Neutrophil (primary cell): ENCODE measurements around the gene SENP3.

Experiments
- H3K27ac ChIP-seq: fragments of 200-600 bp; sonication (generic); 2 replicates; pipeline ENCODE4 v1.5.1; 2016; ENCODE audit warnings: mild to moderate bottlenecking, moderate library complexity
- H3K27me3 ChIP-seq: fragments of 200-600 bp; sonication (generic); 2 replicates; pipeline ENCODE4 v1.6.0; 2016; ENCODE audit warnings: mild to moderate bottlenecking
- H3K36me3 ChIP-seq: fragments of 200-600 bp; sonication (generic); 2 replicates; pipeline ENCODE4 v1.5.1; 2017
- H3K4me1 ChIP-seq, 2 experiments: fragments of 200-600 bp in 1 of 2; sonication (generic) in 1 of 2; 1 replicate in 1 of 2; 2 replicates in 1 of 2; pipeline versions ENCODE4 v1.5.1 to v1.6.1; 2013 to 2016; ENCODE audit warnings: low read depth in 1 of 2, low read length in 1 of 2, mild to moderate bottlenecking in 1 of 2, moderate library complexity in 1 of 2; ENCODE audit not compliant: control insufficient read depth in 1 of 2, insufficient read depth in 1 of 2
- H3K4me3 ChIP-seq, 2 experiments: fragments of 200-600 bp in 1 of 2; sonication (generic) in 1 of 2; 1 replicate in 1 of 2; 2 replicates in 1 of 2; pipeline ENCODE4 v1.5.1; 2013 to 2016; ENCODE audit warnings: low read depth in 1 of 2, low read length in 1 of 2, mild to moderate bottlenecking in 1 of 2, moderate library complexity in 1 of 2
- H3K9me3 ChIP-seq: fragments of 200-600 bp; sonication (generic); 2 replicates; pipeline ENCODE4 v1.5.1; 2016
- TF ChIP-seq, protein P1 (sequence below): fragments of 200-600 bp; sonication (generic); IDR thresholded peaks from 2 replicates; pipeline ENCODE4 v1.5.1; 2016; ENCODE audit warnings: antibody characterized with exemption

SENP3 gene

DNA sequence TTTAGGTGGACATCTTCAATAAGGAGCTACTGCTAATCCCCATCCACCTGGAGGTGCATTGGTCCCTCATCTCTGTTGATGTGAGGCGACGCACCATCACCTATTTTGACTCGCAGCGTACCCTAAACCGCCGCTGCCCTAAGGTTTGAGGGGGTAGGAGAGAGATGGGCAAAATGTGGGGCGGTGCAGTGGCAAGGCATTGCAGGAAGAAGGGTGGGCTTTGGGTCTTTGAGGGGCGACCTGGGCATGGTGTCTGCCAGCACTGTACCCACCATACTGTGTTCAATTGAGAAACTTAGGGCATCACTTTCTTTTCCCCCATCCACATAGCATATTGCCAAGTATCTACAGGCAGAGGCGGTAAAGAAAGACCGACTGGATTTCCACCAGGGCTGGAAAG lies 8.6 kb downstream of the SENP3 start:
- Histone ChIP-seq H3K4me1 (peaks cover 29 to 31% of the 10 kb centered on the region in 2 experiments), H3K36me3 (peaks cover 39% of the 10 kb centered on the region), H3K4me3 (no peak overlapping the region), H3K9me3 (no peaks in the 10 kb centered on the region), H3K27me3 (no peaks in the 10 kb centered on the region), H3K27ac (peak overlapping the region; percentile 92)
- TF ChIP-seq, protein P1, sequence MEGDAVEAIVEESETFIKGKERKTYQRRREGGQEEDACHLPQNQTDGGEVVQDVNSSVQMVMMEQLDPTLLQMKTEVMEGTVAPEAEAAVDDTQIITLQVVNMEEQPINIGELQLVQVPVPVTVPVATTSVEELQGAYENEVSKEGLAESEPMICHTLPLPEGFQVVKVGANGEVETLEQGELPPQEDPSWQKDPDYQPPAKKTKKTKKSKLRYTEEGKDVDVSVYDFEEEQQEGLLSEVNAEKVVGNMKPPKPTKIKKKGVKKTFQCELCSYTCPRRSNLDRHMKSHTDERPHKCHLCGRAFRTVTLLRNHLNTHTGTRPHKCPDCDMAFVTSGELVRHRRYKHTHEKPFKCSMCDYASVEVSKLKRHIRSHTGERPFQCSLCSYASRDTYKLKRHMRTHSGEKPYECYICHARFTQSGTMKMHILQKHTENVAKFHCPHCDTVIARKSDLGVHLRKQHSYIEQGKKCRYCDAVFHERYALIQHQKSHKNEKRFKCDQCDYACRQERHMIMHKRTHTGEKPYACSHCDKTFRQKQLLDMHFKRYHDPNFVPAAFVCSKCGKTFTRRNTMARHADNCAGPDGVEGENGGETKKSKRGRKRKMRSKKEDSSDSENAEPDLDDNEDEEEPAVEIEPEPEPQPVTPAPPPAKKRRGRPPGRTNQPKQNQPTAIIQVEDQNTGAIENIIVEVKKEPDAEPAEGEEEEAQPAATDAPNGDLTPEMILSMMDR: no peak

DNA sequence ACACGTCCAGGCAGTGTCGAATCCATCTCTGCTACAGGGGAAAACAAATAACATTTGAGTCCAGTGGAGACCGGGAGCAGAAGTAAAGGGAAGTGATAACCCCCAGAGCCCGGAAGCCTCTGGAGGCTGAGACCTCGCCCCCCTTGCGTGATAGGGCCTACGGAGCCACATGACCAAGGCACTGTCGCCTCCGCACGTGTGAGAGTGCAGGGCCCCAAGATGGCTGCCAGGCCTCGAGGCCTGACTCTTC lies 10.5 kb downstream of the SENP3 start:
- Histone ChIP-seq H3K4me3 (peak overlapping the region; percentile 90 to 100), H3K9me3 (no peaks in the 10 kb centered on the region), H3K36me3 (peaks cover 49% of the 10 kb centered on the region), H3K27me3 (no peaks in the 10 kb centered on the region), H3K27ac (peak overlapping the region; percentile 92), H3K4me1 (peaks cover 34 to 38% of the 10 kb centered on the region in 2 experiments)
- TF ChIP-seq, protein P1: no peak

DNA sequence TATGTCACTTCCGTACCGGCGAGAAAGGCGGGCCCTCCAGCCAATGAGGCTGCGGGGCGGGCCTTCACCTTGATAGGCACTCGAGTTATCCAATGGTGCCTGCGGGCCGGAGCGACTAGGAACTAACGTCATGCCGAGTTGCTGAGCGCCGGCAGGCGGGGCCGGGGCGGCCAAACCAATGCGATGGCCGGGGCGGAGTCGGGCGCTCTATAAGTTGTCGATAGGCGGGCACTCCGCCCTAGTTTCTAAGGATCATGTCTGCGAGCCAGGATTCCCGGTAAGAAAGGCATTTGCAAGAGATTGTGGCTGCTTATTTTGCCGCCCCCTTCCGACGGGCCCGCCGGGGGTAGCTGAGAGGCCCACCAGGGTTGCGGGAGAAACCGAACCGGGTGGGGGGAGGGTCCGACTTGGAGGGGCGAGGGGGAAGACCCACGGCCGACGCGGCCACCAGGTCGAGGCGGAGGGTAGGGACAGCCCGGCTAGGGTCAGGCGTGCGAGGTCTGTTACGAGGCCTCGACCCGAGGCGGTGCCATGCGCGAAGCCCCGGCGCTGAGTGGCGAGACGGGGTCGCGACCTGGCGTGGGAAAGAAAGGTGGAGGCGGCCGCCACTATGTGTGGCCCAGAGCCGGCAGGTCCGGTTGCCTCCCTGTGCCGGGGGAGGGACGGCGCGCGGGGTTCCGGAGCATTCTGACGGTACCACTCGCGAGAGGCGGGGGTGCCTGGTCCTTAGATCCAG lies 11.0 kb downstream of the SENP3 start:
- Histone ChIP-seq H3K27me3 (no peaks in the 10 kb centered on the region), H3K4me3 (peak overlapping the region; percentile 90 to 100), H3K4me1 (peaks cover 34 to 38% of the 10 kb centered on the region in 2 experiments), H3K36me3 (peaks cover 50% of the 10 kb centered on the region), H3K27ac (peak overlapping the region; percentile 92), H3K9me3 (peaks cover 3% of the 10 kb centered on the region)
- TF ChIP-seq, protein P1: peak; percentile 32

DNA sequence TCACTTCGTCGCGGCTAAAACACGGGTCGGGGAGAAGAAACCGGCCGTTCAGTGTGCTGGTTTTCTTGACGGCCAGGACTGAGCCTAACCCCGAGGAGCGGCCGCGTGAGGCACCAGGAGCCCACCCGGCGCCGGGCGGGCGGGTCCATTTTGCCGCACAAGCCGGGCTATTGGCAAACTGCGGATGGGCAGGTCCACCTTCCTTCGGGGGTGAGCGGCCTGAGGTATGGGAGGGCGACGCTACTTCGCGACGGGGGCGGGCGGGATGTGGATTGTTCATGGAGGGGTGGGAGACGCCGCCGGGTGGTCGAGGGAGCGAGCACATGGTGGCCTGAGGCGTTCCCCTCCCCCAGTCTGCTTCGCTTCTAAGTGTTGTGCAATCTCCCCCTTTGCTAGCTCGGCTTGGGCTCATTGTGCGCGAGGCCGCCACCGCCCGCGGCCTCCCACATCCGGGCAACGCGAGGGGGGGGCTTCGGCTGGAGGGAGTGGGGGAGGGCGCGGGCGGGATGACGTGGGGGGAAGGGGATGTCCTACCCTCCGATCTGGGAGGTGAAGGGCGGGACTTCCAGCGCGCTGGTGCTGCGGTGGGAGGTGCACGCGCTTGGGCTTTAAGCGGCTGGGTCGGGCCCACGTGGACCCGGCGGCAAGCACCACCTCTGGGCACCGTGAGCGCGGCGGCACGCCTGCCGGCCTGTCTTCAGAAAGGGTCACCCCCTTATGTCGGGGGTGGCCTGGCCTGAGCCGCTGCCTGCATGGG lies 11.8 kb downstream of the SENP3 start:
- TF ChIP-seq, protein P1: no peak
- Histone ChIP-seq H3K27ac (peak overlapping the region; percentile 92), H3K9me3 (peaks cover 3% of the 10 kb centered on the region), H3K36me3 (peaks cover 57% of the 10 kb centered on the region), H3K4me1 (peaks cover 34 to 38% of the 10 kb centered on the region in 2 experiments), H3K27me3 (no peaks in the 10 kb centered on the region), H3K4me3 (peak overlapping the region; percentile 90 to 100)

DNA sequence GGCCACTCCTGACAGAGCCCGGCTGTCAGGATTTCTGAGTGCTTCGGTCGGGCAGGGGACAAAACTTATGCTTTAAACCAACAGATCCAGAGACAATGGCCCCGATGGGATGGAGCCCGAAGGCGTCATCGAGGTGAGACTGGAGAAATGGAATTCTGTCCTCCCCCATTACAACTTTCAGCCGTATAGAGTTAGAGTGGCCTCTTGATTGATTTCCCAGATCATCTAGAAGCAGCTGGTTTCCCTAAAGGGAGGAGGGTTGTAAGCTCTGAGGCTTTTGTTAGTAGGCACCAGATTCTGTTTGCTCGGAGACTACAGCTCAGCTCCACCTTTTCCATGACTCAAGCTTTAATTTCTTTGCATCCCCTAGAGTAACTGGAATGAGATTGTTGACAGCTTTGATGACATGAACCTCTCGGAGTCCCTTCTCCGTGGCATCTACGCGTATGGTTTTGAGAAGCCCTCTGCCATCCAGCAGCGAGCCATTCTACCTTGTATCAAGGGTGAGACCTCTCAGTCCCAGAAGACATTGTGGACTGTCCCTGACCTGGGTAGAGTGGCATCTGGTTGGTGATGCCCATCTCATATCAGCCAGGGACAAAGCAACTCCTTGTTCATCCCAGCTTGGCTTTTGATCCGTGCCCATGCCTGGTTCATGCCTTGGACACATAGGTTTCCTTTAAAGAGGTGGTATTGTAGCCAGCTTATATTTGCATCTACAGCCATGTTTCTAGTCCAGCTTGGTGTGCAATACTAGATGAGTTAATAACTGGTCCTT lies 12.6 kb downstream of the SENP3 start:
- no peaks in the 10 kb centered on the region for H3K27me3 ChIP-seq
- peaks cover 63% of the 10 kb centered on the region for H3K36me3 ChIP-seq
- peaks cover 3% of the 10 kb centered on the region for H3K9me3 ChIP-seq
- peak overlapping the region; percentile 90 to 100 for H3K4me3 ChIP-seq
- H3K27ac ChIP-seq: peak overlapping the region; percentile 92
- TF ChIP-seq, protein P1: no peak
- peaks cover 41 to 46% of the 10 kb centered on the region in 2 experiments for H3K4me1 ChIP-seq
